ENCODE data around the gene GSTM3. TPM values are rescaled to one million over a fixed set of nuclear protein-coding genes. Genes with fewer than 3 reads are reported as not detected.

GSTM3 gene
- total RNA-seq, 1 experiment from 2014 or later: not detected

- POLR2A ChIA-PET: interaction anchor here (1.3 to 8.8 kb wide), 5 partner anchors 118 to 227 kb away, joined by 3 to 82 read pairs (median 19); partner anchors contain the start of genes AHCYL1, GNAI3 and GSTM4
- H3K27ac Mint-ChIP-seq (ENCODE audit: low read depth, unreplicated experiment): no peak overlapping the region
Observed at GRCh38 chr1:109773203-109773899, 32.5 kb upstream of the GSTM3 start.

GRCh38 chr1:109772658-109773202 is 31.9 kb upstream of the GSTM3 start:
- H3K4me3 Mint-ChIP-seq (ENCODE audit: unreplicated experiment): no peak overlapping the region
- H3K27me3 Mint-ChIP-seq (ENCODE audit: insufficient read depth, unreplicated experiment): no peaks in the 10 kb centered on the region
- ChIA-PET CTCF (interaction anchor here (0.5 to 25.8 kb wide), 29 partner anchors 10 to 881 kb away, joined by 3 to 969 read pairs (median 5); partner anchors contain the start of genes AHCYL1, AMPD2, GNAI3 and GNAT2), POLR2A (interaction anchor here (1.3 to 8.8 kb wide), 5 partner anchors 117 to 226 kb away, joined by 3 to 82 read pairs (median 19); partner anchors contain the start of genes AHCYL1, GNAI3 and GSTM4)
- intact Hi-C loops (cut with micrococcal nuclease): loop anchor here (1.0 to 5.0 kb wide), 3 partner anchors 55 to 226 kb away; no protein-coding TSS in a partner anchor
- DNase-seq (ENCODE audit: unreplicated experiment): no peak
- H3K36me3 Mint-ChIP-seq (ENCODE audit: insufficient read depth, unreplicated experiment): no peaks in the 10 kb centered on the region
- no peak for TF ChIP-seq CTCF (IDR thresholded peaks at IDR 0.05; ENCODE audit: unreplicated experiment)
- no peak overlapping the region for H3K27ac Mint-ChIP-seq (ENCODE audit: low read depth, unreplicated experiment)
- BruUV-seq (replicated peaks): no TSS peak
- H3K9me3 Mint-ChIP-seq (ENCODE audit: unreplicated experiment): no peaks in the 10 kb centered on the region
- peaks cover 9% of the 10 kb centered on the region for H3K4me1 Mint-ChIP-seq (ENCODE audit: insufficient read depth, unreplicated experiment)

More at GRCh38 chr1:109773203-109773899, 32.5 kb upstream of the GSTM3 start:
- intact Hi-C loops (cut with micrococcal nuclease): loop anchor here (1.0 to 5.0 kb wide), 3 partner anchors 56 to 227 kb away; no protein-coding TSS in a partner anchor
- DNase-seq (ENCODE audit: unreplicated experiment): peak; percentile 90
- CTCF ChIA-PET: interaction anchor here (0.5 to 25.8 kb wide), 44 partner anchors 8 to 525 kb away, joined by 3 to 969 read pairs (median 4); partner anchors contain the start of genes AHCYL1, AMPD2, GNAI3 and GNAT2
- Mint-ChIP-seq H3K4me3 (ENCODE audit: unreplicated experiment) (no peak overlapping the region), H3K36me3 (ENCODE audit: insufficient read depth, unreplicated experiment) (no peaks in the 10 kb centered on the region), H3K4me1 (ENCODE audit: insufficient read depth, unreplicated experiment) (peaks cover 9% of the 10 kb centered on the region), H3K27me3 (ENCODE audit: insufficient read depth, unreplicated experiment) (no peaks in the 10 kb centered on the region), H3K9me3 (ENCODE audit: unreplicated experiment) (no peaks in the 10 kb centered on the region)
- no TSS peak for BruUV-seq (replicated peaks)
- peak; percentile 85 for TF ChIP-seq CTCF (IDR thresholded peaks at IDR 0.05; ENCODE audit: unreplicated experiment)

GRCh38 chr1:109771712-109772657 is 31.1 kb upstream of the GSTM3 start:
- no TSS peak for BruUV-seq (replicated peaks)
- Mint-ChIP-seq H3K27me3 (ENCODE audit: insufficient read depth, unreplicated experiment) (no peaks in the 10 kb centered on the region), H3K9me3 (ENCODE audit: unreplicated experiment) (no peaks in the 10 kb centered on the region), H3K4me3 (ENCODE audit: unreplicated experiment) (no peak overlapping the region), H3K27ac (ENCODE audit: low read depth, unreplicated experiment) (no peak overlapping the region), H3K36me3 (ENCODE audit: insufficient read depth, unreplicated experiment) (no peaks in the 10 kb centered on the region), H3K4me1 (ENCODE audit: insufficient read depth, unreplicated experiment) (peaks cover 9% of the 10 kb centered on the region)
- ChIA-PET CTCF (interaction anchor here (0.6 to 25.8 kb wide), 16 partner anchors 10 to 881 kb away, joined by 3 to 969 read pairs (median 18); partner anchors contain the start of genes AHCYL1, GNAI3 and GSTM4), POLR2A (interaction anchor here (1.0 to 8.8 kb wide), 4 partner anchors 212 to 226 kb away, joined by 4 to 82 read pairs (median 20); partner anchors contain the start of genes AHCYL1 and GNAI3)
- DNase-seq (ENCODE audit: unreplicated experiment): no peak
- intact Hi-C loops (cut with micrococcal nuclease): loop anchor here (5.0 kb wide), 1 partner anchor 55 kb away; no protein-coding TSS in a partner anchor
- TF ChIP-seq CTCF (IDR thresholded peaks at IDR 0.05; ENCODE audit: unreplicated experiment): no peak
